Measurements from ENCODE around the gene RIN3.

GRCh38 chr14:92597906-92598905 is 84.6 kb downstream of the RIN3 start:
- TF ChIP-seq, protein P1, sequence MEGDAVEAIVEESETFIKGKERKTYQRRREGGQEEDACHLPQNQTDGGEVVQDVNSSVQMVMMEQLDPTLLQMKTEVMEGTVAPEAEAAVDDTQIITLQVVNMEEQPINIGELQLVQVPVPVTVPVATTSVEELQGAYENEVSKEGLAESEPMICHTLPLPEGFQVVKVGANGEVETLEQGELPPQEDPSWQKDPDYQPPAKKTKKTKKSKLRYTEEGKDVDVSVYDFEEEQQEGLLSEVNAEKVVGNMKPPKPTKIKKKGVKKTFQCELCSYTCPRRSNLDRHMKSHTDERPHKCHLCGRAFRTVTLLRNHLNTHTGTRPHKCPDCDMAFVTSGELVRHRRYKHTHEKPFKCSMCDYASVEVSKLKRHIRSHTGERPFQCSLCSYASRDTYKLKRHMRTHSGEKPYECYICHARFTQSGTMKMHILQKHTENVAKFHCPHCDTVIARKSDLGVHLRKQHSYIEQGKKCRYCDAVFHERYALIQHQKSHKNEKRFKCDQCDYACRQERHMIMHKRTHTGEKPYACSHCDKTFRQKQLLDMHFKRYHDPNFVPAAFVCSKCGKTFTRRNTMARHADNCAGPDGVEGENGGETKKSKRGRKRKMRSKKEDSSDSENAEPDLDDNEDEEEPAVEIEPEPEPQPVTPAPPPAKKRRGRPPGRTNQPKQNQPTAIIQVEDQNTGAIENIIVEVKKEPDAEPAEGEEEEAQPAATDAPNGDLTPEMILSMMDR (IDR thresholded peaks at IDR 0.05 in 8 of 11, conservative IDR thresholded peaks at IDR 0.05 in 3 of 11) = no peak
- TF ChIP-seq POLR2AphosphoS5 (IDR thresholded peaks at IDR 0.05) = no peak

Measured in spleen (tissue), 7 donors.